ENCODE results near the gene VILL. TPM values are rescaled to one million over a fixed set of nuclear protein-coding genes. Genes with fewer than 3 reads are reported as not detected.

Gene VILL
- total RNA-seq, 1 experiment from 2014 or later: 1.2 TPM

- TF ChIP-seq TCF7L2 (IDR thresholded peaks at IDR 0.05; ENCODE audit: borderline replicate concordance, extremely low read depth, insufficient read depth, insufficient read length): no peak
- TF ChIP-seq ELF1 (IDR thresholded peaks at IDR 0.05; ENCODE audit: borderline replicate concordance, low read depth): no peak
- TF ChIP-seq ZFX (IDR thresholded peaks at IDR 0.05): no peak
- no peak for TF ChIP-seq ZNF274 (IDR thresholded peaks at IDR 0.05; ENCODE audit: low read depth, low read length)
- TF ChIP-seq SIN3A (IDR thresholded peaks at IDR 0.05; ENCODE audit: low read depth): no peak
- TF ChIP-seq EZH2 (IDR thresholded peaks at IDR 0.05): no peak
- TF ChIP-seq RAD21 (IDR thresholded peaks at IDR 0.05; ENCODE audit: low read depth): no peak
- no peak for TF ChIP-seq MAX (IDR thresholded peaks at IDR 0.05)
- TF ChIP-seq CBX3 (IDR thresholded peaks at IDR 0.05; ENCODE audit: low read depth): no peak
- TF ChIP-seq CTCF (IDR thresholded peaks at IDR 0.05 in 2 of 3, conservative IDR thresholded peaks at IDR 0.05 in 1 of 3; ENCODE audit: borderline replicate concordance in 1 of 3, insufficient read depth in 1 of 3, low read depth in 2 of 3, low read length in 2 of 3): no peak
- RAD21 ChIA-PET (ENCODE audit: low non-redundant PET in 1 of 2, low total read pairs in 2 of 2, uncharacterized antibody in 2 of 2, unreplicated experiment in 2 of 2): interaction anchor here in 1 of 2 experiments (1.1 kb wide), 1 partner anchor 344 kb away, joined by 3 read pairs; the partner anchor contains the start of gene XYLB
- H3K9ac ChIP-seq (ENCODE audit: low read length): no peak overlapping the region
- H3K9me2 ChIP-seq (ENCODE audit: insufficient read depth): no peaks in the 10 kb centered on the region
- no peak overlapping the region for H3K4me3 ChIP-seq (replicated peaks in 1 of 2; ENCODE audit: low read depth in 1 of 2, low read length in 2 of 2)
- no peak overlapping the region for H3K27ac ChIP-seq (ENCODE audit: low read depth, low read length)
- H2AFZ ChIP-seq (ENCODE audit: low read depth, low read length, poor library complexity, severe bottlenecking): no peak overlapping the region
- no peaks in the 10 kb centered on the region for H3K27me3 ChIP-seq (ENCODE audit: insufficient read depth, low read length)
- H3K36me3 ChIP-seq (ENCODE audit: control insufficient read depth in 1 of 2, insufficient read depth in 2 of 2, low read length in 2 of 2): no peaks in the 10 kb centered on the region
- DNase-seq (ENCODE audit: low read depth, low spot score) (no peak), ATAC-seq (no peak)
- BruUV-seq (replicated peaks): no TSS peak
- no peaks in the 10 kb centered on the region for H4K20me1 ChIP-seq (ENCODE audit: insufficient read depth)
- intact Hi-C loops (cut with micrococcal nuclease): loop anchor here (2.0 kb wide), 1 partner anchor 148 kb away; no protein-coding TSS in a partner anchor
- no peaks in the 10 kb centered on the region for H3K9me3 ChIP-seq (ENCODE audit: control insufficient read depth in 1 of 2, insufficient read depth in 1 of 2, low read depth in 1 of 2, low read length in 2 of 2)
- H3K4me1 ChIP-seq (ENCODE audit: control insufficient read depth in 1 of 2, insufficient read depth in 2 of 2, low read length in 2 of 2): peaks cover 9 to 41% of the 10 kb centered on the region in 2 experiments
- H3K79me2 ChIP-seq (ENCODE audit: insufficient read depth, low read length): no peaks in the 10 kb centered on the region
- POLR2A ChIA-PET: interaction anchor here (0.5 kb wide), 1 partner anchor 115 kb away, joined by 4 read pairs; no protein-coding TSS in a partner anchor
- CTCF ChIA-PET: interaction anchor here (1.3 kb wide), 1 partner anchor 147 kb away, joined by 4 read pairs; no protein-coding TSS in a partner anchor
- no peak overlapping the region for H3K4me2 ChIP-seq (ENCODE audit: low read length)
Observed at GRCh38 chr3:38002291-38002876, 11.8 kb downstream of the VILL start.
